IgD-negative memory B cell (primary cell): Measurements from ENCODE around the gene SVIL. TPM values are rescaled to one million over a fixed set of nuclear protein-coding genes. Genes with fewer than 3 reads are reported as not detected.

Experiments used
- H3K27ac Mint-ChIP-seq, 3 donors: one replicate each; pipeline ENCODE4 v1.8.0; 2020 to 2022; ENCODE audit warnings: mild to moderate bottlenecking in 3 of 3, mixed read lengths in 3 of 3, moderate library complexity in 1 of 3
- H3K27me3 Mint-ChIP-seq: one replicate; pipeline ENCODE4 v1.8.0; 2021; ENCODE audit warnings: mixed read lengths
- H3K36me3 Mint-ChIP-seq: one replicate; pipeline ENCODE4 v1.8.0; 2020; ENCODE audit warnings: mild to moderate bottlenecking, mixed read lengths
- H3K4me1 Mint-ChIP-seq, 3 donors: one replicate each; pipeline ENCODE4 v1.8.0; 2020 to 2022; ENCODE audit warnings: mixed read lengths in 3 of 3, mild to moderate bottlenecking in 1 of 3
- H3K4me3 Mint-ChIP-seq, 4 donors: one replicate each; pipeline ENCODE4 v1.8.0; 2020 to 2022; ENCODE audit warnings: mild to moderate bottlenecking in 4 of 4, mixed read lengths in 4 of 4, moderate library complexity in 3 of 4
- H3K9me3 Mint-ChIP-seq, 3 donors: one replicate each; pipeline ENCODE4 v1.8.0; 2020 to 2021; ENCODE audit warnings: mixed read lengths in 3 of 3, mild to moderate bottlenecking in 1 of 3
- polyA plus RNA-seq: library from polyadenylated mRNA; unstranded; fragments of 300-500 nt; fragmentation: Illumina TruSeq; gene quantifications from one replicate; pipeline ENCODE4 v1.2.3, GENCODE V29; 2021

Gene SVIL, protein sequence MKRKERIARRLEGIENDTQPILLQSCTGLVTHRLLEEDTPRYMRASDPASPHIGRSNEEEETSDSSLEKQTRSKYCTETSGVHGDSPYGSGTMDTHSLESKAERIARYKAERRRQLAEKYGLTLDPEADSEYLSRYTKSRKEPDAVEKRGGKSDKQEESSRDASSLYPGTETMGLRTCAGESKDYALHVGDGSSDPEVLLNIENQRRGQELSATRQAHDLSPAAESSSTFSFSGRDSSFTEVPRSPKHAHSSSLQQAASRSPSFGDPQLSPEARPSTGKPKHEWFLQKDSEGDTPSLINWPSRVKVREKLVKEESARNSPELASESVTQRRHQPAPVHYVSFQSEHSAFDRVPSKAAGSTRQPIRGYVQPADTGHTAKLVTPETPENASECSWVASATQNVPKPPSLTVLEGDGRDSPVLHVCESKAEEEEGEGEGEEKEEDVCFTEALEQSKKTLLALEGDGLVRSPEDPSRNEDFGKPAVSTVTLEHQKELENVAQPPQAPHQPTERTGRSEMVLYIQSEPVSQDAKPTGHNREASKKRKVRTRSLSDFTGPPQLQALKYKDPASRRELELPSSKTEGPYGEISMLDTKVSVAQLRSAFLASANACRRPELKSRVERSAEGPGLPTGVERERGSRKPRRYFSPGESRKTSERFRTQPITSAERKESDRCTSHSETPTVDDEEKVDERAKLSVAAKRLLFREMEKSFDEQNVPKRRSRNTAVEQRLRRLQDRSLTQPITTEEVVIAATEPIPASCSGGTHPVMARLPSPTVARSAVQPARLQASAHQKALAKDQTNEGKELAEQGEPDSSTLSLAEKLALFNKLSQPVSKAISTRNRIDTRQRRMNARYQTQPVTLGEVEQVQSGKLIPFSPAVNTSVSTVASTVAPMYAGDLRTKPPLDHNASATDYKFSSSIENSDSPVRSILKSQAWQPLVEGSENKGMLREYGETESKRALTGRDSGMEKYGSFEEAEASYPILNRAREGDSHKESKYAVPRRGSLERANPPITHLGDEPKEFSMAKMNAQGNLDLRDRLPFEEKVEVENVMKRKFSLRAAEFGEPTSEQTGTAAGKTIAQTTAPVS (N-terminal part only)
- polyA plus RNA-seq, result 2.6 TPM

DNA sequence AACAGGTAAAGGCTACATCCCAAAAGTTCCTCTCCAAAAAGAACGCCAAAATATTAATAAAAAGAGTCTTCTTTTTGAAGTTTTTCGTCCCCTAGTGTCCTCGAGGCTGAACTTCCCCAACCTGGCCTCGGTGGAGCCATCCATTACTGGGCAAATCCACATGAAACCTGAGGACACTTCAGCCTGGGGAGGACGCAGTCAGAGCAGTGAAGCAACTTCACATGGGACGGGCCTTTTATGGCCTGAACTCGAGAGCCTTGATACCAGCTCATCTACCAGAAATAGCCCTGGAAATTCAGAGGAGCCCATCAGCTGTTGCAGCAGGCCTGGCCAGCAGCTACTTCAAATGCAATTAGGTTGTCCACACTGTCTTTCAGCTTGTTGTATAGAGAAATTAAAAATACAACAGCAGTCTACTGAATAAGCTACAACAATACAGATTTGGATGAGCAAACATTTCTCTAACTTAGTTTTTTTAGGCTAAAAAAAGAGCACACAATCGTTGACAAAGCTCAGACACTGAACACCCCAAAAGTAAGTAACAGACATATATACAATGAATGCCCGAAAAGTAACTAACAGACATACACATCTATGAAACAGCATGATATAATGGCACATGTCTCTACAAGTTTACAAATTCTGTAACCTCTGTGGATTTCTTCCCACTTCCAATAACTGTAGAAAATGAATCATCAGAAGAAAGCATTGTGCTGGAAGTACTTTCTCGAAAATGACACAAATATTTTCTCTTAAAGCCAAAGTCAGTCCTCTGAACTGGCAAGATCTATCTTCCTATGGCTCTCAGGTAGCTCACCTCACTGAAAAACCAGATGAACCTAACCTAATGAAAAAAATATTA is at the start of gene SVIL:
Gene SVIL, minus strand, starts transcription at position 208 of the 862 bp plus-strand sequence. CDS start 79,913 bp downstream, outside the sequence.
- H3K27ac Mint-ChIP-seq, result peak within 1 kb of the TSS in 1 of 3 donors; percentile 15
- H3K4me1 Mint-ChIP-seq, result peaks cover 0 to 21% (median 0%) of the 10 kb centered on the region in 3 donors
- peak within 1 kb of the TSS in 2 of 4 donors; percentile 12 to 60 for H3K4me3 Mint-ChIP-seq

DNA sequence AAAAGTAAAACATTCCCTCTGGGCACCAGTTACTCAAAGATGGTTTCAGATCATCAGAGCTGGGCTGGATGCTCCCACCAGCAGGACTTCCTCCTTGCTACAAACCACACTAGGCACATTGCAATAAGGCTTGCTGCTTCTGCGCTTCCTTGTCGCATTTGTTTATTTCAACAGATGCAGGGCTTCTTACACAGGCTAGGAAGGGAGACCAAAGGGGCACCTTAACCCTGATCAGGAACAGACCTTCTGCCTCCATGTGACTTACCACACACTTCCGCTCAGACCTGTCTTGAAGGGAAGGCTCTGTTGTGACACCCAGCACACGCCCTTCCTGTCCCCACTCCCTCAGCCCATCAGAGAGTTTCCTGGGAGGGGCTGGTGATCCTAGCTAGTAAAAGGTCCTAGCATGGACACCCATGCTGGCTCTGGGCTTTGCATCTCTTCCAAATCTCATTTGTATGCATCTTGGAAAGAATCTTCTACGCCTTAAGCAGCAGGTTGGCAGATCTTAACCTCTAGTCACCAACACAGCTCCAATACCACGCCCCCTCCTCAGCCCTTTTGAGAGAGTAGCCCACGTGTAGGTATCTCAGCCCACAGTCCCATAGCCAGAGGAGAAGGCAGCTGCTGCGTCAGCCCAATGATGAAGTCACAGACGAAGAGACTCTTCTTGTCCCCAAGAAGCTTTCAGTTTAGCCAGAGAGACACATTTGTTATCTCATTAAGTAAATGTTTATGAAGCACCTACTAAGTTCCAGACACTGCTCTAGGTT is 47.1 kb upstream of the SVIL start:
- H3K36me3 Mint-ChIP-seq, result peaks cover 4% of the 10 kb centered on the region
- peak overlapping the region in 2 of 3 donors; percentile 93 to 94 for H3K27ac Mint-ChIP-seq
- H3K4me3 Mint-ChIP-seq, result peak overlapping the region in 3 of 4 donors; percentile 44 to 75 (median 52)
- H3K27me3 Mint-ChIP-seq, result peaks cover 2% of the 10 kb centered on the region
- peaks cover 0 to 4% (median 0%) of the 10 kb centered on the region in 3 donors for H3K9me3 Mint-ChIP-seq
- peaks cover 0 to 27% (median 19%) of the 10 kb centered on the region in 3 donors for H3K4me1 Mint-ChIP-seq

More for the DNA sequence above, at the start of gene SVIL:
- Mint-ChIP-seq H3K36me3 (peaks cover 2% of the 10 kb centered on the region), H3K27me3 (no peaks in the 10 kb centered on the region), H3K9me3 (no peaks in the 10 kb centered on the region)

DNA sequence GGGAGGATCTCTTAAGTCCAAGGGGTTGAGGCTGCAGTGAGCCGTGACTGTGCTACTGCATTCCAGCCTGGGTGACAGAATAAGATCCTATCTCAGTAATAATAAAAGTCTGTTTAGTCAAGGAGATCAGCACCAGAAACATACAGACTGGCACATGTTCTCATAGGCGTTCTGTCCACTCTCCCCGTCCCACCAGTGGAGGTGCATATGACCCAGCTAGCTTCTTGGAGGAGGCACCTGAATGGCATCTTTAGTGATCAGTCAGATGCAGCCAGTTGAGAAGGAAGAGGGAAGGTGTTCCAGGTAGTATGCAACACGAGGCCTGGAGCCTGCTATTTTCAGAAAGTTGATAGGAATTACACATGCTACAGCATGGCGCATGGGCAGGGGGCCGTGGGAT is 45.3 kb upstream of the SVIL start:
- H3K9me3 Mint-ChIP-seq, result peaks cover 4 to 10% (median 7%) of the 10 kb centered on the region in 3 donors
- peaks cover 2% of the 10 kb centered on the region for H3K27me3 Mint-ChIP-seq
- H3K4me3 Mint-ChIP-seq, result peak overlapping the region in 1 of 4 donors; percentile 5
- H3K27ac Mint-ChIP-seq, result peak overlapping the region in 1 of 3 donors; percentile 21
- H3K36me3 Mint-ChIP-seq, result peaks cover 7% of the 10 kb centered on the region
- peaks cover 0 to 27% (median 19%) of the 10 kb centered on the region in 3 donors for H3K4me1 Mint-ChIP-seq

DNA sequence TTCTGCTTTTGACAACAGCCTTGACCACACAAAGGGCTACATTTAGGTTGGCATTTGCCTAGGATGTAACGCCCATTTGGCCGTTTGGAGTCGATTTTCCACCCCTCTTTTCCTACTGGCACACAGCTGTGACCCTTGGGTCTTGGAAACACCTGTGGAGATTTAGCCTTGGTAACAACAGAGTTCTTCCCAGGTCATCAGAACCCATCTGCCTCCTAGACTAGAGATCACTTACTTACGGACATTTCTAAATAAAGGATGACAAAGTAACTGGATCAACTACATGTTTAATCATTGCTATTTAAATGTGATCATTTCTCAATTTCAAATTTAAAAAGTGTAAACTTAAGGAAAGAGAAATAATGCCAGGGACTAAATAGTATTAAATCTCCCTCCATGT is 42.0 kb upstream of the SVIL start:
- Mint-ChIP-seq H3K9me3 (peaks cover 4 to 10% (median 8%) of the 10 kb centered on the region in 3 donors), H3K27me3 (peaks cover 2% of the 10 kb centered on the region), H3K36me3 (peaks cover 7% of the 10 kb centered on the region), H3K4me3 (no peak overlapping the region), H3K27ac (no peak overlapping the region), H3K4me1 (peaks cover 0 to 14% (median 9%) of the 10 kb centered on the region in 3 donors)

DNA sequence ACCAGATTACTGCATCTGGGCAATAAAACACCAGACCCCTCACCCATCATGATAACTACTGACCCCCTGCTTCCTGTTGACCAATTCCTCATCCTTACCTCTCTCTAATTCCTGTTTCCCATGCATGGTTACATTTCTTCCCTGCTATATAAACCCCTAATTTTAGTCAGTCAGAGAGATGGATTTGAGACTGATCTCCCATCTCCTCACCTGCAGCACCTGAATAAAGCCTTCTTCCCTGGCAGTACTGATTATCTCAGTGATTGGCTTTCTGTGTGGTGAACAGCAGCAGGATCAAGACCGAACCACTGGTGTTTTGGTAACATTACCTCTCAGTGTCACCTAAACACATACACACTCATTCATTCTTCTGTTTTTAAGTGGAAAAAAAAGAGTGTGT is 41.2 kb upstream of the SVIL start:
- H3K36me3 Mint-ChIP-seq, result peaks cover 7% of the 10 kb centered on the region
- H3K9me3 Mint-ChIP-seq, result peaks cover 5 to 10% (median 8%) of the 10 kb centered on the region in 3 donors
- no peak overlapping the region for H3K4me3 Mint-ChIP-seq
- H3K4me1 Mint-ChIP-seq, result peaks cover 0 to 9% (median 2%) of the 10 kb centered on the region in 3 donors
- no peak overlapping the region for H3K27ac Mint-ChIP-seq
- peaks cover 2% of the 10 kb centered on the region for H3K27me3 Mint-ChIP-seq

DNA sequence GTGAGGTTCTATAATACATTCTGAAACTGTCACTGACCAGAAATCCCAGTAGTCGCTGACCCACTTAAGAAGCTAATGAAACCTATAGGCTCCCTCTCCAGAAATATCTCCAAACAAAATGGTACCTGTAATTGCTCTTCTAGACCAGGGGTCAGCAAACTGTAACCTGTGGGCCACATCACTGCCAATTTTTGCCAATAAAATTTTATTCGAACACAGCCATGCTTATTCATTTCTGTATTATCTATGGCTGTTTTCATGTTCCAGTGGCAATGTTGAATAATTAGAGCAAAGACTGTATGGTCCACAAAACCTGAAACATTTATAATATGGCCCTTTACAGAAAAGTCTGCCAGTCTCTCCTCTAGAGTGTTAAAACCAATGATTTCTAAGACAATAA is 37.2 kb upstream of the SVIL start:
- peaks cover 3% of the 10 kb centered on the region for H3K36me3 Mint-ChIP-seq
- peaks cover 6 to 10% (median 8%) of the 10 kb centered on the region in 3 donors for H3K9me3 Mint-ChIP-seq
- H3K4me3 Mint-ChIP-seq, result no peak overlapping the region
- H3K27me3 Mint-ChIP-seq, result peaks cover 2% of the 10 kb centered on the region
- no peak overlapping the region for H3K27ac Mint-ChIP-seq
- H3K4me1 Mint-ChIP-seq, result no peaks in the 10 kb centered on the region

DNA sequence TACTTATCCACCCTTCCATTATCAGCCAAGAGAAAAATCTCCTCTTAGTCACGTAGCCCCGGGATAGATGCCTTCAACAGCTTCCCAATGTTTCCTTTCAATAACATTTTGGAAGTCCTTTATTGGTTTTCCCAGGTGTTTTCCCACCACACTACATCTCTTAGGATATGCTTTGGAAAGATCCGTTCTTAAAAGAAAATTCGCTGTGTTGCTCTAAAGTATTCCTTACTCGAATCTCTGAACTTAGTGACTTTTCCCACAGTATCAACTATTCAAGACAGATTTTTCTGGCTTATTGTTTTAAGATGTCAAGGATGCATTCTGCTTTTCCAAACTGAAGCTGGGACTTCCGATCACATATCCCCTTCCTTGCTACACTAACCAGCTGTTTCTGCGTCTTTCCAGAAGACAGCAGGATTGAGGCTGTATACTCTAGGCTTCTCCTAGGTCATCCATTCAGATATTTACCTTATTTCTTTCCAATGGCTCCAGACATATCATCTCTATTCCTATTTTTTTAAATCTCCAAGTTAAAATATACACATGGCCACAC is 36.5 kb upstream of the SVIL start:
- no peak overlapping the region for H3K4me3 Mint-ChIP-seq
- H3K27me3 Mint-ChIP-seq, result peaks cover 2% of the 10 kb centered on the region
- H3K27ac Mint-ChIP-seq, result no peak overlapping the region
- H3K36me3 Mint-ChIP-seq, result peaks cover 3% of the 10 kb centered on the region
- H3K4me1 Mint-ChIP-seq, result no peaks in the 10 kb centered on the region
- H3K9me3 Mint-ChIP-seq, result peaks cover 6 to 10% (median 8%) of the 10 kb centered on the region in 3 donors

DNA sequence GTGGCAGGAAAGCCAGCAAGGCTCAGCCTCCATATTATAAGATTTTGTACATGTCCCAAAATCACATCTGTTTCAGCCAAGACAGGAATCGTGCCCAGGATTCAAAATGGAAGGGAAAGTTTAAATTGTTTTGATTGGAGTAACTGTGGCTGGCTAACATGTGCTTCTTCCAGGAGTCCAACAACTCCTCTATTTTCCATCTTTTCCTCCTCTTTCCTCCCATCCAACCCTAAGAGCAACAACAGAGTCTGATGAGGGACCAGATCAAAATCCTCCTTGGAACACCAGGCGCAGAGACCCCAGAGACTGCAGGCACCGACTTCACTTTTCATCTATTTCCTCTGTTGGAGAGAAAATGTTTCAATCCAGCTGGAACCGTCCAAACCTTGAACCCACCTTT is 36.0 kb upstream of the SVIL start:
- Mint-ChIP-seq H3K27ac (no peak overlapping the region), H3K4me1 (no peaks in the 10 kb centered on the region)

DNA sequence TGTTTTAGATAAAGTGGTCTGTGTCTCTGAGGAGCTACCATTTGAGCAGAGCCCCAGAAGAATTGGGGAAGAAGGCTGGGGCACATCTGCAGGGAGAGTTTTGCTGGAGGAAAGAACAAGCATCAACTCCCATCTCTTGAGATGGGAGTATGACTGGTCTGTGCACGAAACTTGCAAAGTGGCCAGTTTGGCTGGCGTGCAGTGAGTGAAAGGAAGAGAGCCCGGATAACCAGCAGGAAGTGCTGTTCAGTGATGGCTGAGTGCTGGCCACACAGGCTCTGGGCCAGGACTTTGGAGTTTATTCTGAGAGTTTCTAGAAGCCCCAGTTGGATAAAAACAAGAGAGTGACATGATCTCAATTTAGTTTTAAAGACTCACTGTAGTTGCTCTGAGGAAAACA is 34.4 kb upstream of the SVIL start:
- Mint-ChIP-seq H3K27ac (peak overlapping the region in 1 of 3 donors; percentile 6), H3K4me1 (no peaks in the 10 kb centered on the region), H3K27me3 (peaks cover 2% of the 10 kb centered on the region), H3K4me3 (no peak overlapping the region), H3K9me3 (peaks cover 0 to 6% (median under 1%) of the 10 kb centered on the region in 3 donors), H3K36me3 (no peaks in the 10 kb centered on the region)

More for the DNA sequence above, 36.0 kb upstream of the SVIL start:
- H3K9me3 Mint-ChIP-seq, result peaks cover 4 to 6% (median 5%) of the 10 kb centered on the region in 3 donors
- H3K27me3 Mint-ChIP-seq, result peaks cover 2% of the 10 kb centered on the region
- no peak overlapping the region for H3K4me3 Mint-ChIP-seq
- H3K36me3 Mint-ChIP-seq, result peaks cover 3% of the 10 kb centered on the region

DNA sequence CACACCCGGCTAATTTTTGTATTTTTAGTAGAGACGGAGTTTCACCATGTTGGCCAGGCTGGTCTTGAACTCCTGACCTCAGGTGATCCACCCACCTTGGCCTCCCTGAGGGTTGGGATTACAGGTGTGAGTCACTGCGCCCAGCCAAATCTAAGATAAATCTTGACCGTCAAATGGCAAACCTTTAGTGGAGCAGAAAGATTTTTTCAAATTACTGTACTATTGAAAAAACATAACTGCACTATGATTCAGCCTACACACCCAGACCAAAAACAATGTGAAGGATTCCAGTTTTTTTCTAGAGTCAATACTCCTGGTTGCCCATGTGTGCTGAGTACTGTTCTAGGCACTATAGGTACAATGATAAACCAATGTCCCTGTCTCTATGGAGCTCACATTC is 33.9 kb upstream of the SVIL start:
- Mint-ChIP-seq H3K9me3 (peaks cover 0 to 6% (median 0%) of the 10 kb centered on the region in 3 donors), H3K4me3 (no peak overlapping the region), H3K27me3 (peaks cover 2% of the 10 kb centered on the region), H3K36me3 (no peaks in the 10 kb centered on the region), H3K27ac (peak overlapping the region in 1 of 3 donors; percentile 6), H3K4me1 (no peaks in the 10 kb centered on the region)

DNA sequence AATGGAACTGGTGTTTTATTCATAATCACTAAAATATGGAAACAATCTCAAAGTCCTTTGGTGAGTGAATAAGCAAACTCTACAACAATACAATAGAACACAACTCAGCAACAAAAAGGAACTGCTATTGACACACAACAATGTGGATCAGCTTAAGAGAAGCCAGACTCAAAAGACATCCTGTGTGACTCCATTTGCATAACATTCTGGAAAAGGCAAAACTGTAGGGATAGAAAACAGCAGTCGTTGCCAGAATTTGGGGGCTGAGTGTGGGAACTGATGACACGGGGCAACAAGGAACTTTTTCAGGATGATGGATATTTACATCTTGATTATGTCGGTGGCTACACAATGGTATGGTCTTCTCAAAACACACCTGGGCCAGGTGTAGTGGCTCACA is 32.4 kb upstream of the SVIL start:
- Mint-ChIP-seq H3K9me3 (peaks cover 0 to 6% (median 0%) of the 10 kb centered on the region in 3 donors), H3K27ac (no peak overlapping the region), H3K27me3 (peaks cover 2% of the 10 kb centered on the region), H3K4me1 (no peaks in the 10 kb centered on the region), H3K4me3 (peak overlapping the region in 1 of 4 donors; percentile 29), H3K36me3 (no peaks in the 10 kb centered on the region)

DNA sequence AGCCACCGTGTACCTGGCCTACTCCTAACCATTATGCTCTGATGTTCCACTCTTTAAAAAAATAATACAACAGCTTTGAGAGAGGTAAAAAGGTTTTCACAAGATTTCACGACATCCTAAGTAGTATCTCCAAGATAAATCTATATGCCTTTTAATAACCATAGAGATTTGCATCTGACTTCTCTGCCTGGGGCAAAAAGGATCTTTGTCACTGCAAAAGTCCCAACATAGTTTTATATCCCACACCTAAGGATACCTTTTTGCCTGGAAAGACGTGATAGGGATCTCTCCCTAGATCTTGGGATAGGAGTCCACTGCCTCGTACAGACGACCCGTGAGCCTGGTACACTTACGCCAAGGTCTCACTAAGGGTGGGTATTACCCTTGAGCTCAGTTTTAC is 31.4 kb upstream of the SVIL start:
- Mint-ChIP-seq H3K27ac (peak overlapping the region in 1 of 3 donors; percentile 75), H3K36me3 (no peaks in the 10 kb centered on the region), H3K9me3 (peaks cover 0 to 4% (median 0%) of the 10 kb centered on the region in 3 donors), H3K4me3 (no peak overlapping the region), H3K27me3 (peaks cover 2% of the 10 kb centered on the region), H3K4me1 (no peaks in the 10 kb centered on the region)

DNA sequence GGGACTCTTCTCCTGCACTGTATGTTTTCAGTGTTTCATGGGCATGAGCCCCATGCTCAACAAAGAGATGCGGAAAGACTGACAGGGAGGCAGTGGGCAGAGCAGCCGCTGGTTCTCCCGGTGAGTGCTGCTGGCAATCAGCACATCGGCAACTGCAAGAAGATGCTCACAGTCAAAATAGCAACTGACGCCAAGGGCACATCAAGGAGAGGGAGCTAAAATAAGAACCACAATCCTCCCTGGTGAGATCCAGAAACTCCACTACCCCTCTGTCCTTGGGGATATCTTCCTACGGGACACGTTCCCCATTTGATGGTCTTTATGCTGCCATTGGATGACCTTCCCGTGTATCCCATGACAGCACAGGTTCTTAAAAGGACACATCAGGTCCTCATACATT is 28.9 kb upstream of the SVIL start:
- Mint-ChIP-seq H3K27ac (no peak overlapping the region), H3K36me3 (no peaks in the 10 kb centered on the region), H3K4me3 (no peak overlapping the region), H3K4me1 (peaks cover 0 to 8% (median 4%) of the 10 kb centered on the region in 3 donors), H3K27me3 (peaks cover 4% of the 10 kb centered on the region), H3K9me3 (no peaks in the 10 kb centered on the region)
